GM18858 (cell line): ENCODE measurements around the gene MYBPC1.

ENCODE experiments used
- ATAC-seq: cut with Tn5 transposase; IDR thresholded peaks from one replicate; pipeline ENCODE4 v1.9.1; 2021; ENCODE audit not compliant: unreplicated experiment

MYBPC1 gene

GRCh38 chr12:101598483-101598882 is 3.7 kb downstream of the MYBPC1 start:
- ATAC-seq: no peak

GRCh38 chr12:101599311-101599710 is 4.5 kb downstream of the MYBPC1 start:
- no peak for ATAC-seq

- ATAC-seq: no peak
Observed at GRCh38 chr12:101599771-101600484, 5.2 kb downstream of the MYBPC1 start.

DNA sequence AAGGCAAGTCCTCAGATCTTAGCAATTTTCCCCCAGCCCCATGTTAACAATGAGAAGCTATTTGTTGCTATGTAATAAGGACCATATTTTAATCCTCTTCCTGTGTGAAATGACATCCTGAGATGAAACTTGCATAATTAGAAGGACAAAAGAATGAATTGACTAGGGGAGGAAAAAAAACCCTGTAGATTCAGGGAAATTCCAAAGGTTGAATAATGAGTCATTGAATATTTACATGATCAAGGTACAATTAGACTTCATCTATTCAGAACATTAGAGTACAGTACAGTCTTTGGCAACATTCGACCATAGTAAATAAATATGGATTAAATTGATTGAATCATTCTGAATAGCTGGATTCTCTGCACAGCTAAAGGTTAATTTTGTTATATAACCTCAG is 9.4 kb downstream of the MYBPC1 start:
- ATAC-seq: no peak

GRCh38 chr12:101607894-101608293 is 13.1 kb downstream of the MYBPC1 start:
- ATAC-seq: no peak

- ATAC-seq: no peak
Observed at GRCh38 chr12:101608301-101609133, 13.7 kb downstream of the MYBPC1 start.

- ATAC-seq: no peak
Observed at GRCh38 chr12:101609198-101609597, 14.4 kb downstream of the MYBPC1 start.

DNA sequence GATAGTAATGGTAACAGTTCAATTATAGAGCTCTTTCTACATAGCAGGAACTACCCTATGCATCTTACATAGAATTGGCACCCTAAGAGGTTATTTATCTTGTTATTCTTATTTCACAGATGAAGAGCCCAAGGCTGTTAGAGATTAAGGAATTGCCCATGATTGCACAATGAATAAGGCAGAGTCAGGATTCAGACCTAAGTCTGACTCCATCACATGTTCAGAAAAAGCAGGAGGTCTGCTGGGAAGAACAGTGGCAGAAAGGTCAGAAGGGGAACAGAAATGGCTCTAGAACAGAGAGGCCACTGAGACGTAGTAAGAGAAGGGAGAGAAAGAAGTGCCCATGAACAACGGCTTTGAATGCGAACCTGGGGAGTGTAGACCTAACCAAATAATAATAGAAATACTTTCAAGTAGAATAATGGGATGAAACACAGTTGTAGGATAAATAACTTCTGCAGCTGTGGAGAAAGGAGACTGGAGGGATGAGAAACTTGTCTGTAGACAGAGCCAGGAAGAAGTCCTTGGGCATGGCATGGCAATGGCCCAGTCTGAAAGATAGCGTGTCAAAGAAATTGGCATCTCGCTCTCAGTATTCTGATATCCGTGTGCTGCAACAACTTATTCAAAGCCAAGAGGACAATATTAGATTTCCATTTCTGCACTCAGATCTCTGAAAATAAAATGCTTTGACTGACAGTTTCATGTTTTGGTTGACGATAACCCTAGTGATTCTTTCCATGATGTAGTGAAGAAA is 17.6 kb downstream of the MYBPC1 start:
- ATAC-seq: no peak

DNA sequence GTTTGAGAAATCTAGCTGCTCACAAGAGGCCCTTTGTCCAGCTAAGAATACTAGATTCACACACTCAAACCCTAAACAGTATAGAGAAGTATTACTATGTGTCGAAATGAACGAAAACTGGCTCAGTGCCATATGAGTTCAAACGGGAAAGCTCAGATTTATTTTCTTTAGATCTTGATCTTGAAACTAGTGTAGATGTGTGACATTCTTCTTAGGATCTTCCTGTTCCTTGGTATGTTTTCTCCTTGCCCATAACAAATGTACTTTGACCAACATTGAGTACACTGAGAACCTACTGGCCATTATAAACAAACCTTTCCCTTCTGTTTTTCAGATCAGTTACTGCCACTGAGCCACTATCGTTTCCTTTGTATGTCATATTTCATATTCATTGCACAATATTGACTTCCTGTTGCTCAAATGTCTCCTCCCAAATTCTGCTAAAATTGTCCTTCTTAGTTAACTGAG is 21.3 kb downstream of the MYBPC1 start:
- ATAC-seq: no peak

DNA sequence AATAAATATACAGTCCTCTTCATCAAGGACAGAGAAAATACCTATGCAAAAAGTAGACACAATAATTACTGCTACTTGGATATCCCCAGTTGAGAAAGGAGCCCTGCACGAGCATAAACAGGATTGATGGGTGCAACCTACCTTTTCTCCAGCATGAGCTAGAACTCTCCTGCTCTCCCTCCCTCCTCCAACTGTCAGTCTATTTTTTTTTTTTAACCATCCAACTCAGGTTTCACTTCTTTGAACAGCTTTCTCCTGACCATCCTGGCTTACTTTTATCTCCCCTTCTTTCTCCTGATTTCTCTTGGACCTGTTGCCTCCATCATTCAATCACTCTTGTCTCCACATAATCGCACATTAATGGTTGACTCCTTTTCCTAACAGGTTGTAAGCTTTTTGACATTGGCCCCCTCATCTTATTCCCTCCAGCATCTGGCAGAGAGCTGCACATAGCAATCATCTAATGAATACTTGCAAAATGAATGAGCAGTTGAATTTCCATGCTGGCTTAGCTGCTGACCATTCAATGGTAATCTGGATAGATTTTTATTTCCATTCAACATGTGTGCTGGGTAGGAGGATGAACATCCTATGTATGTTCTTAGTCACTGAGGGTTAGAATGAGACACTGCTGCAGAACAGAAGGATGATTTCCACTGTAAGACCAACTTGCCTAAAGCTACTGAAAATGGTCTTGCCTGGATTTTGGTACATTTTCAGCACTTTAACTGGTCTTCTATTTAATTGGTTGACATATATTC is 24.4 kb downstream of the MYBPC1 start:
- ATAC-seq: no peak

GRCh38 chr12:101619858-101620761 is 25.3 kb downstream of the MYBPC1 start:
- ATAC-seq: no peak

DNA sequence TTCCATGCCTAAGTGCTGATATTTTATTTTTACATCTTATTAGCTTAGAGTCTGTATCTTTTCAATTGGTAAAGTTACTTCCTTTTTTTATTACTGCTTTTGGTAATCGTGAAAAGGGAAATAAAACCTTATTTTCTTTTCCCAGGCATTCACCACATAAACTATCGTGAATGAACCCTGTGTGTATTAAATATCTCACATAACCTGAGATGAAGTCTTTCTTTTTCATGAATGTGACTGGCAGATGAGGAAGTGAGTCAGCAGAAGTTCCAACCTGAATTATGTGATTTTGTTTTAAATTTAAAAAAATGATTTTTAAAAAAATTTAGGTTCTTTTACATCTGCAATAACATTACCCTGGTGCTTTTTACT is 26.0 kb downstream of the MYBPC1 start:
- ATAC-seq: no peak

- no peak for ATAC-seq
Observed at GRCh38 chr12:101628676-101629075, 33.9 kb downstream of the MYBPC1 start.

- ATAC-seq: peak; percentile 93
Observed at GRCh38 chr12:101634724-101635123, 40.0 kb downstream of the MYBPC1 start.

GRCh38 chr12:101637936-101638335 is 43.2 kb downstream of the MYBPC1 start:
- no peak for ATAC-seq

DNA sequence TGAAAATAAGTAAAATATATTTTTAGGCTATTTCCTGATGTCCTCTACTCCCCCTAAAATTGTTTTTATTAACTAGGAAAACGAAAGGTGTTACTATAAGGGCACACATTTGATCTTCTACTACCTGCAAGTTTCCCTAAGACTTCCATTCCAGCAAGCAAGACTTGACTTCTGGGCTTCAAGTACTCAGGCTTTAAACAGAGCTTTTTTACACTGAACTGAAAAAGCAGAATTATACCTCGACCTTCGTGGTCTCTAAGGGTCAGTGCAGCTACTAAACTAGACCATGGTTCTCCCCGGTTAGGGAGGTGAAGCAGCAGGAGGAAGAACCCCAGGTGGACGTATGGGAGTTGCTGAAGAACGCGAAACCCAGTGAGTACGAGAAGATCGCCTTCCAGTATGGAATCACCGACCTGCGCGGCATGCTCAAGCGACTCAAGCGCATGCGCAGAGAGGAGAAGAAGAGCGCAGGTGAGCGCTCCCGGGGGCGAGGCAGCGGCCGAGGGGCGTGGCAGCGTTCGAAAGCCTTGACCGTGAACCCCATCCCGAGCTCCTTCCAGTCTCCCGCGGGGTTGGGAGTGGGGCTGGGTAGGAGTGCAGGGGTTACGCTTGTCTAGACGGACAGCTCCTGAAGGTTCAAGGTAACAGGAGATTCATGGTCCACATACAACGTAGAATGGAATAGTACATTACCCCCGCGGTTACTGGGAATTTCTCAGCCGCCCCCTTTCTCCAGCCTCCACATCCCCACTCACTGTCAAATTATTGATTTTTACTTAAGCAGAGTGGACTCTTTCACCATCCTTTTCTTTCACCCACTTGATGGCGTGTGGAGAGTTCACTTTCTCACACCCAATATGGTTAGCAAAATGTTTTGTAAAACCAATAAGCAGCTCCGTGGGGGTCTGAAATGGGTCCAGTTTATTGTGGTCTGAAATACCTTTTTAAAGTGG is 47.6 kb downstream of the MYBPC1 start:
- no peak for ATAC-seq

DNA sequence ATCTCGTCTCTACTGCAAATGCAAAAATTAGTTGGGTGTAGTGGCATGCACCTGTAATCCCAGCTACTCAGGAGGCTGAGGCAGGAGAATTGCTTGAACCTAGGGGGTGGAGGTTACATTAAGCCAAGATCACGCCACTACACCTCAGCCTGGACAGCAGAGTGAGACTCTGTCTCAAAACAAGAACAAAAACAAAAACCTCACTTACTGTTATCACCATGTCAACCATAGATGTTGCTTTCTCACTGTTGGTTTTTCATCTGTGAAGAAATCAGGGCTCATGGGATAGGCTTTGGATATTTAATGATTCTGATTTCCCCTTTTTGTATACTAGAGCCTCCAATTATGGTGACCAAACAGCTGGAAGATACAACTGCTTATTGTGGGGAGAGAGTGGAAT is 52.9 kb downstream of the MYBPC1 start:
- no peak for ATAC-seq

GRCh38 chr12:101648195-101648594 is 53.4 kb downstream of the MYBPC1 start:
- no peak for ATAC-seq
